ENCODE results near the gene NPHP4.

DNA sequence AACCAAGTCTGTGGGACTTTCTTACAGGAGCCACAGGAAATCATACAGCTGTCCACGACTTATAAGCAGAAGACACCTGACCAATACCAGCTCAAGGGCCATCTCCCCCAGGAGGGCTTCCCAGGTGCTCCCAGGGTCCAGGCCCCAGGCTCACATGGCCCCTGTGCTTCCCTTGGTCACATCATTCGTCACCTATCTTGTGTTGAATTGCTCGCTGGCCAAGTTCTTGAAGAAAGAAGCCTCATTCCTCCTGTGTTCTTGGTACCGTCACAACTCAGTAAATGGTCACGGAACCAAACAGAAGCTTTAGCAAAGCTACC, 3.0 kb downstream of the NPHP4 start:
- TF ChIP-seq, protein P1, sequence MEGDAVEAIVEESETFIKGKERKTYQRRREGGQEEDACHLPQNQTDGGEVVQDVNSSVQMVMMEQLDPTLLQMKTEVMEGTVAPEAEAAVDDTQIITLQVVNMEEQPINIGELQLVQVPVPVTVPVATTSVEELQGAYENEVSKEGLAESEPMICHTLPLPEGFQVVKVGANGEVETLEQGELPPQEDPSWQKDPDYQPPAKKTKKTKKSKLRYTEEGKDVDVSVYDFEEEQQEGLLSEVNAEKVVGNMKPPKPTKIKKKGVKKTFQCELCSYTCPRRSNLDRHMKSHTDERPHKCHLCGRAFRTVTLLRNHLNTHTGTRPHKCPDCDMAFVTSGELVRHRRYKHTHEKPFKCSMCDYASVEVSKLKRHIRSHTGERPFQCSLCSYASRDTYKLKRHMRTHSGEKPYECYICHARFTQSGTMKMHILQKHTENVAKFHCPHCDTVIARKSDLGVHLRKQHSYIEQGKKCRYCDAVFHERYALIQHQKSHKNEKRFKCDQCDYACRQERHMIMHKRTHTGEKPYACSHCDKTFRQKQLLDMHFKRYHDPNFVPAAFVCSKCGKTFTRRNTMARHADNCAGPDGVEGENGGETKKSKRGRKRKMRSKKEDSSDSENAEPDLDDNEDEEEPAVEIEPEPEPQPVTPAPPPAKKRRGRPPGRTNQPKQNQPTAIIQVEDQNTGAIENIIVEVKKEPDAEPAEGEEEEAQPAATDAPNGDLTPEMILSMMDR (IDR thresholded peaks at IDR 0.05 in 4 of 5, conservative IDR thresholded peaks at IDR 0.05 in 1 of 5): no peak
- TF ChIP-seq POLR2A (IDR thresholded peaks at IDR 0.05): no peak
